Activated CD4-positive, alpha-beta T cell treated with anti-CD3 and anti-CD28 coated beads, Interleukin-2, amount 10 ng/mL, durations not matched to agents 24 days and 14 days (primary cell): ENCODE data around the gene ELAVL3. TPM values are rescaled to one million over a fixed set of nuclear protein-coding genes. Genes with fewer than 3 reads are reported as not detected.
A peak's percentile ranks its signal among the peaks of the same experiment; 100 is the strongest.
"Not testable (repeated sequence)": the region's sequence is repeated elsewhere in the genome, so short reads cannot be mapped to it uniquely, and the experiment has no call there.

Experiments used
- DNase-seq: peaks from one replicate; pipeline ENCODE4 v3.0.0; 2022
- H3K27ac Mint-ChIP-seq: one replicate; pipeline ENCODE4 v1.8.0; 2022; ENCODE audit warnings: mild to moderate bottlenecking, mixed read lengths
- H3K27me3 Mint-ChIP-seq: one replicate; pipeline ENCODE4 v1.8.0; 2022; ENCODE audit warnings: mixed read lengths
- H3K36me3 Mint-ChIP-seq: one replicate; pipeline ENCODE4 v1.8.0; 2022; ENCODE audit warnings: low read depth, mild to moderate bottlenecking, mixed read lengths
- H3K4me1 Mint-ChIP-seq: one replicate; pipeline ENCODE4 v1.8.0; 2021; ENCODE audit warnings: mixed read lengths
- H3K4me3 Mint-ChIP-seq: one replicate; pipeline ENCODE4 v1.8.0; 2022; ENCODE audit warnings: mild to moderate bottlenecking, moderate library complexity, mixed read lengths
- H3K9me3 Mint-ChIP-seq: one replicate; pipeline ENCODE4 v1.8.0; 2021; ENCODE audit warnings: mixed read lengths
- intact Hi-C: fragments of 100-400 bp; cut with micrococcal nuclease; formaldehyde crosslinking; loops from one replicate; pipeline ENCODE4 v1.15.1; 2023
- total RNA-seq: library from RNA; stranded (reverse); gene quantifications from 2 replicates; pipeline ENCODE4 v1.2.3, GENCODE V29; 2022

The ELAVL3 gene
- total RNA-seq, 1 donor from 2014 or later, result not detected

DNA sequence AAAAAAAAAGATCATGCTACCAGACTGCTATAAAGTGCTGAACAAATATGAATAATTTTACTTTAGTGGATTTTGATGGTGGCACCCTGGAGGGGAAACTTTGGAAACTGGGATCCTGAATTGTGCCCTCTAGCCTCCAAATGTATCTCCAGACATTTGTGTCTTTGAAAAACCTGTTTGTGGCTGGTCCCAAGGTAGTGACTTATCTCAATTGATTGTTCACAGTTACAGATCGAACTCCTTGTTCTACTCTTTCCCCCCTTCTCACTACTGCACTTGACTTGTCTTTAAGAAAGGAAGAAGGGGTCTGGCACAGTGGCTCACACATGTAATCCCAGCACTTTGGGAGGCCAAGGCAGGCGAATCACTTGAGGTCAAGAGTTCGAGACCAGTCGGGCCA lies 72.3 kb downstream of the ELAVL3 start:
- no peaks in the 10 kb centered on the region for H3K9me3 Mint-ChIP-seq
- H3K4me1 Mint-ChIP-seq, result no peaks in the 10 kb centered on the region
- intact Hi-C loops, result no loop called here
- H3K36me3 Mint-ChIP-seq, result no peaks in the 10 kb centered on the region
- H3K27me3 Mint-ChIP-seq, result peaks cover 16% of the 10 kb centered on the region
- no peak overlapping the region for H3K27ac Mint-ChIP-seq
- no peak for DNase-seq
- H3K4me3 Mint-ChIP-seq, result no peak overlapping the region

DNA sequence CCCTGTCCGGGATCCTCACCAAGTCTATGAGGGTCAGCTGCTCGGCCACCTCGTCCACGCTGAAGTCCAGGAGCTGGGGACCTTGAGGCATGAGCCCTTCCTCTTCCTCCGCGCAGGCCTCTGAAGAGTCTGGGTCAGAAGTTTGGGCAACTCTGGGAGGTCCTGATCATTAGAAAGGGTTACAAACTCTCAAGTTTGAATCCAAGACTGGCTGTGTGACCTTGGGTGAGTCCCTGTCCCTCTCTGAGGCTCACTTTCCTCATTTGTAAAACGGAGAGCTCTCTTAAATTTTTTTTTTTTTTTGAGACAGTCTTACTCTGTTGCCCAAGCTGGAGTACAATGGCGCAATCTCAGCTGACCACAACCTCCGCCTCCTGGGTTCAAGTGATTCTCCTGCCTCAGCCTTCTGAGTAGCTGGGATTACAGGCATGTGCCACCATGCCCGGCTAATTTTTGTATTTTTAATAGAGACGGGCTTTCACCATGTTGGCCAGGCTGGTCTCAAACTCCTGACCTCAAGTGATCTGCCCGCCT lies 74.1 kb downstream of the ELAVL3 start:
- intact Hi-C loops, DNase-seq, H3K4me3 Mint-ChIP-seq, H3K27ac Mint-ChIP-seq, H3K36me3 Mint-ChIP-seq, H3K4me1 Mint-ChIP-seq, H3K9me3 Mint-ChIP-seq: not testable (repeated sequence)
- H3K27me3 Mint-ChIP-seq, result peaks cover 16% of the 10 kb centered on the region

DNA sequence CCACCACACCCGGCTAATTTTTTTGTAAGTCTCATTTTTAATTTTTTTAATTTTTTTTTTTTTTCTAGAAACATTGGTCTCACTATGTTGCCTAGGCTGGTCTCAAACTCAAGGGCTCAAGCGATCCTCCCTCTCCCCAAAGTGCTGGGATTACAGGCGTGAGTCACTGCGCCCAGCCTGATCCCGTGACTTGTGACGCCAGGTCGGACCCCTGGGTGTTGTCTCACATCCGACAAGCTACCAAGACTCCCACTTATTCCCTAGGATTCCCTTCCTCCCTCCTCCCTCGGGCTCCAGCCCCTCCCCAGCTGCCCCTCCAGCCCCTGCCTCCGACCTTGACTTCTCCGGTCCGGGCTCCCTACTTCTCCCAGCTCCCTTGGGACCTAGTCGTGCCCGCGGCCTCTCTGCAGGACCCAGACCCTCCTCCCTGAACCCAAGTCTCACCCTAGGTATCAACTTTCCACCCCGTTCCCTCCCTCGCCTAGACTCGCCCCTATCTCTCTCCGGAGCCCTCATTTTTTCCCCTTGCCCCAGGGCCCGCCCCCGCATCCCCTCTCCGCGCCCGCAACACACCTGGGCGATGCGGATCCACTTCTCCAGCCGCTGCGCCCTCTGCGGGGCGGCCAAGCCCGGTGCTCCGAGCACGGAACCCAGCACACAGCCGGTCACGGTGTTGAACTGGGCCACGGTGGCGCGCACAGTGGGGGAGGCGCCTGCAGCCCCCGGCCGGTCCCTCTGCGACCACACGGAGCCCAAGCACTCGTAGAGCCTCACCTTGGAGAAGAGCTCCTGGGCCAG lies 74.8 kb downstream of the ELAVL3 start:
- Mint-ChIP-seq H3K27me3 (peaks cover 13% of the 10 kb centered on the region), H3K4me1 (no peaks in the 10 kb centered on the region), H3K4me3 (no peak overlapping the region), H3K27ac (no peak overlapping the region), H3K36me3 (no peaks in the 10 kb centered on the region), H3K9me3 (no peaks in the 10 kb centered on the region)
- peak; percentile 73 for DNase-seq
- intact Hi-C loops, result no loop called here

DNA sequence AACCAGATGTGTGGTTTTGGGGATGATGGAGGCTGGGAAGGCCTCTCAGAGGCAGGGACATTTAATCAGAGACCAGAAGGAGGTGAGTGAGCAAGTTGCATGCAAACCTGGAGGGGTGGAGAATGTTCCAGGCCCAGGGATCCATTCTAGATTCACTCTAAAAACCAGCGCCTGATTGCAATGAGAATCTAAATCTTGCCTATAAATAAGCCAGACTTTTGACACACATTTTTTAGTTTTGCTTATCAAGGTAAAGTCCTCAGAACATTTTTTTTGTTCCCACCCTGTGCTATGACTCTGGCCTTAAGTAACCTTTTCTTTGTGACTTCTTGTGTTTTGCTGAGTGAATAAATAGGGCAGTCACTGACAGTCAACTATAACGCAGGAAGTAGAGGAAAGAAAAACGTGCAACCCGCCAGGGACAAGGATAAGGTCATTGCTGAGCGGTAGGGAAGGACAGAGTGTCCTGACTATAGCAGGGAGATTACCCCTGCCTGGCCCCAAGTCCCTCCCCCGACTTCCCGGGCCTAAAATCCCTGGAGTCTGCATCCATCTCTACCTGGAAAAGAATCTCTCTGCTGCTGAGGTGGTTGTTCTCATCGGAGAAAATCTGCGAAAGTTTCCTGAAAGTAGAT lies 76.1 kb downstream of the ELAVL3 start:
- H3K36me3 Mint-ChIP-seq, result no peaks in the 10 kb centered on the region
- peaks cover 11% of the 10 kb centered on the region for H3K27me3 Mint-ChIP-seq
- intact Hi-C loops, result no loop called here
- no peak for DNase-seq
- H3K9me3 Mint-ChIP-seq, result no peaks in the 10 kb centered on the region
- H3K4me3 Mint-ChIP-seq, result no peak overlapping the region
- no peak overlapping the region for H3K27ac Mint-ChIP-seq
- H3K4me1 Mint-ChIP-seq, result no peaks in the 10 kb centered on the region

DNA sequence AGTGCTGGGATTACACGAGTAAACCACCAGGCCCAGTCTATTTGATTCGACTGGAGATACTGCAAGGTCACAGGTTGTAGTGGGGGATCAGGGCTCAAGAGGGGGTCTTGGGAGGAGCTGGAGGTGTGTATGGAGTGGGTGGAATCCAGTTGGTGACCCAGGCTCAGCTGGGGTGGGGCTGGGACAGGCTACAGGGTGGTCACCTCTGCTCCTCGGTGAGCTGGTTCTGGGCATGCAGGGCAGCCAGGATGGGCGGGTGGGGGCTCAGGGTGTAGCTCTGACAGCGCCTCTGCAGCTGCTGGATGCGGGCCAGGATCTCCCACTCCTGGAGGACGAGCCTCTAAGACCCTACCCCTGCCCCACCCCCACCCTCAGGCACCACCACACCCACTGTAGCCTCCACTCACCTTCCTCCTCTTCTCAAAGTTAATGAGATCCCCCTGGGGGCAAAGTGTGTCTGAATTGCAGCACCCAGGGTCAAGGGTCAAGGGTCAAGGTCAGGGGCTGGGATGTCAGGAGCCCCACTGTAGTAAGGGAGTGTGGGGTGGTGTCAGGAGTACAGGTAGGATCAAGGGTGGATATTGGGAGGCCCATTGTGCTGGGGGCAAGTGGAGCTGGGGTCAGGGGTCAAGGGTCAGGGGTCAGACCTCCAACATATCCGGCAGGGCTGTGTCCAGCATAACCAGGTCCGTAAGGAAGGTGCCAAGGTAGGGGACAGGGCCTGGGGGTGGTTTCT lies 78.9 kb downstream of the ELAVL3 start:
- no peaks in the 10 kb centered on the region for H3K36me3 Mint-ChIP-seq
- no peaks in the 10 kb centered on the region for H3K9me3 Mint-ChIP-seq
- H3K27me3 Mint-ChIP-seq, result peaks cover 9% of the 10 kb centered on the region
- no peak overlapping the region for H3K4me3 Mint-ChIP-seq
- H3K27ac Mint-ChIP-seq, result no peak overlapping the region
- no peak for DNase-seq
- H3K4me1 Mint-ChIP-seq, result no peaks in the 10 kb centered on the region
- intact Hi-C loops, result no loop called here

Other genes starting within 250 kb of the ELAVL3 start
- gene ANGPTL8, start 241.4 kb downstream of the ELAVL3 start, total RNA-seq, result not detected in 2 replicates
- 1.2 and 2.2 TPM in 2 replicates for gene DOCK6, start 218.5 kb downstream of the ELAVL3 start, total RNA-seq
- gene TSPAN16, start 184.9 kb downstream of the ELAVL3 start, total RNA-seq, result not detected in 2 replicates
- gene RAB3D, start 141.4 kb downstream of the ELAVL3 start, total RNA-seq, result 5.7 and 6.8 TPM in 2 replicates
- gene TMEM205, start 134.8 kb downstream of the ELAVL3 start, total RNA-seq, result 29.9 and 34.2 TPM in 2 replicates
- 11.7 and 14.8 TPM in 2 replicates for gene CCDC159, start 134.5 kb downstream of the ELAVL3 start, total RNA-seq
- gene PLPPR2, start 125.6 kb downstream of the ELAVL3 start, total RNA-seq, result 2.3 TPM in 2 replicates
- 2.3 and 2.6 TPM in 2 replicates for gene SWSAP1, start 106.4 kb downstream of the ELAVL3 start, total RNA-seq
- gene EPOR, start 96.7 kb downstream of the ELAVL3 start, total RNA-seq, result 7.2 and 7.7 TPM in 2 replicates
- gene RGL3, start 61.7 kb downstream of the ELAVL3 start, total RNA-seq, result not detected in 2 replicates
- gene ODAD3, start 45.9 kb downstream of the ELAVL3 start, total RNA-seq, result 0.12 and 0.24 TPM in 2 replicates
- gene PRKCSH, start 45.4 kb downstream of the ELAVL3 start, total RNA-seq, result 288 TPM in 2 replicates
- 20.6 and 21.6 TPM in 2 replicates for gene ZNF653, start 24.8 kb upstream of the ELAVL3 start, total RNA-seq
- gene ECSIT, start 48.1 kb upstream of the ELAVL3 start, total RNA-seq, result 39.7 and 41.6 TPM in 2 replicates
- not detected in 2 replicates for gene CNN1, start 57.8 kb upstream of the ELAVL3 start, total RNA-seq
- gene ELOF1, start 78.2 kb upstream of the ELAVL3 start, total RNA-seq, result 71.9 and 74.2 TPM in 2 replicates
- gene ACP5, start 96.6 kb upstream of the ELAVL3 start, total RNA-seq, result 8.2 and 9.5 TPM in 2 replicates
- 5.2 and 7.1 TPM in 2 replicates for gene ZNF627, start 116.4 kb upstream of the ELAVL3 start, total RNA-seq